Fibroblast of lung (primary cell): Measurements from ENCODE around the gene SLC25A12. TPM values are rescaled to one million over a fixed set of nuclear protein-coding genes. Genes with fewer than 3 reads are reported as not detected.

ENCODE experiments used
- DNase-seq, 2 donors: peaks; one replicate each; pipeline versions ENCODE4 v3.0.0 to v3.0.0-alpha.2; 2010; ENCODE audit warnings: low read depth in 2 of 2
- H2AFZ ChIP-seq: 2 replicates; pipeline ENCODE4 v1.5.1; 2012; ENCODE audit warnings: low read length, control low read depth, inconsistent platforms
- H3K27ac ChIP-seq: 2 replicates; pipeline ENCODE4 v1.5.1; 2011; ENCODE audit warnings: low read length, control low read depth; ENCODE audit not compliant: insufficient read depth
- H3K27me3 ChIP-seq: 2 replicates; pipeline ENCODE4 v1.5.1; 2011; ENCODE audit warnings: mild to moderate bottlenecking, low read length; ENCODE audit not compliant: control insufficient read depth, insufficient read depth
- H3K36me3 ChIP-seq: 2 replicates; pipeline ENCODE4 v1.5.1; 2011; ENCODE audit warnings: low read length; ENCODE audit not compliant: control insufficient read depth, insufficient read depth
- H3K4me1 ChIP-seq: 2 replicates; pipeline ENCODE4 v1.5.1; 2011; ENCODE audit warnings: low read length; ENCODE audit not compliant: control insufficient read depth, insufficient read depth; ENCODE audit errors: extremely low read depth
- H3K4me2 ChIP-seq: 2 replicates; pipeline ENCODE4 v1.5.1; 2011; ENCODE audit warnings: low read length, control low read depth; ENCODE audit not compliant: insufficient read depth; ENCODE audit errors: extremely low read depth
- H3K4me3 ChIP-seq, 4 experiments: fragments of 200-600 bp in 1 of 4; sonication (generic) in 1 of 4; replicated peaks in 1 of 4; 2 replicates each; pipeline ENCODE4 v1.5.1; 2011 to 2016; ENCODE audit warnings: low read length in 4 of 4, low read depth in 3 of 4, mild to moderate bottlenecking in 3 of 4, control low read depth in 2 of 4, inconsistent platforms in 1 of 4, mixed read lengths in 1 of 4; ENCODE audit not compliant: insufficient read depth in 1 of 4; ENCODE audit errors: control extremely low read depth in 1 of 4
- H3K79me2 ChIP-seq: 2 replicates; pipeline ENCODE4 v1.5.1; 2012; ENCODE audit warnings: mild to moderate bottlenecking, low read length, inconsistent platforms; ENCODE audit not compliant: control insufficient read depth, insufficient read depth
- H3K9ac ChIP-seq: 2 replicates; pipeline ENCODE4 v1.5.1; 2011; ENCODE audit warnings: mild to moderate bottlenecking, low read length, control low read depth; ENCODE audit not compliant: insufficient read depth
- H3K9me3 ChIP-seq: 2 replicates; pipeline ENCODE4 v1.5.1; 2012; ENCODE audit warnings: low read depth, low read length; ENCODE audit not compliant: control insufficient read depth, insufficient read depth
- H4K20me1 ChIP-seq: 2 replicates; pipeline ENCODE4 v1.5.1; 2011; ENCODE audit warnings: low read length; ENCODE audit not compliant: control insufficient read depth, insufficient read depth; ENCODE audit errors: extremely low read depth
- CTCF ChIP-seq, 2 donors: IDR thresholded peaks in 1 of 2; conservative IDR thresholded peaks in 1 of 2; 1 replicate in 1 of 2; 2 replicates in 1 of 2; pipeline ENCODE4 v1.5.1; 2011 to 2012; ENCODE audit warnings: low read length in 2 of 2, control low read depth in 1 of 2, inconsistent platforms in 1 of 2, low read depth in 1 of 2, mild to moderate bottlenecking in 1 of 2
- EZH2 ChIP-seq: IDR thresholded peaks from 2 replicates; pipeline ENCODE4 v1.5.1; 2012; ENCODE audit warnings: low read length, control low read depth, mild to moderate bottlenecking; ENCODE audit errors: missing control alignments
- polyA plus RNA-seq, 2 donors: library from polyadenylated mRNA; depleted of rRNA in 1 of 2; stranded (reverse) in 1 of 2; unstranded in 1 of 2; fragments of >200 nt; gene quantifications; 2 replicates each; pipeline ENCODE4 v1.2.1, GENCODE V29; 2011 to 2012; ENCODE audit warnings: missing spikeins in 1 of 2
- total RNA-seq: library from RNA; depleted of rRNA; stranded (reverse); fragments of >200 nt; gene quantifications from 2 replicates; pipeline ENCODE4 v1.2.1, GENCODE V29; 2014

Gene SLC25A12
- total and polyA plus RNA-seq, 2 donors (not counting 1 experiment from before 2014, with no cell fraction given) = 21.5 to 25.9 TPM

- H2AFZ ChIP-seq = no peak overlapping the region
- H3K27ac ChIP-seq = no peak overlapping the region
- no peak overlapping the region for H3K9ac ChIP-seq
- no peaks in the 10 kb centered on the region for H3K36me3 ChIP-seq
- DNase-seq = no peak
- H3K79me2 ChIP-seq = no peaks in the 10 kb centered on the region
- H3K4me2 ChIP-seq = no peak overlapping the region
- TF ChIP-seq EZH2 (no peak), CTCF (conservative IDR thresholded peaks at IDR 0.05 in 1 of 2, IDR thresholded peaks at IDR 0.05 in 1 of 2; ENCODE audit: low read depth in 1 of 2, low read length in 2 of 2) (no peak)
- H3K9me3 ChIP-seq = no peaks in the 10 kb centered on the region
- H3K4me3 ChIP-seq = no peak overlapping the region
- no peaks in the 10 kb centered on the region for H3K27me3 ChIP-seq
- H3K4me1 ChIP-seq = peaks cover 2% of the 10 kb centered on the region
- H4K20me1 ChIP-seq = no peaks in the 10 kb centered on the region
Observed at GRCh38 chr2:171814174-171814573, 79.9 kb downstream of the SLC25A12 start.

GRCh38 chr2:171813729-171814128 lies 80.3 kb downstream of the SLC25A12 start:
- Histone ChIP-seq H3K36me3 (no peaks in the 10 kb centered on the region), H3K79me2 (no peaks in the 10 kb centered on the region), H3K9me3 (no peaks in the 10 kb centered on the region), H3K4me3 (no peak overlapping the region), H4K20me1 (no peaks in the 10 kb centered on the region), H3K4me1 (peaks cover 2% of the 10 kb centered on the region), H3K4me2 (no peak overlapping the region), H3K9ac (no peak overlapping the region), H3K27me3 (no peaks in the 10 kb centered on the region), H3K27ac (no peak overlapping the region), H2AFZ (no peak overlapping the region)
- TF ChIP-seq EZH2 (no peak), CTCF (conservative IDR thresholded peaks at IDR 0.05 in 1 of 2, IDR thresholded peaks at IDR 0.05 in 1 of 2; ENCODE audit: low read depth in 1 of 2, low read length in 2 of 2) (no peak)
- DNase-seq = no peak

GRCh38 chr2:171813126-171813525 lies 80.9 kb downstream of the SLC25A12 start:
- Histone ChIP-seq H3K9me3 (no peaks in the 10 kb centered on the region), H3K4me2 (no peak overlapping the region), H4K20me1 (no peaks in the 10 kb centered on the region), H3K79me2 (no peaks in the 10 kb centered on the region), H3K36me3 (no peaks in the 10 kb centered on the region), H3K9ac (no peak overlapping the region), H3K4me1 (peaks cover 2% of the 10 kb centered on the region), H2AFZ (no peak overlapping the region), H3K27me3 (no peaks in the 10 kb centered on the region), H3K4me3 (no peak overlapping the region), H3K27ac (no peak overlapping the region)
- TF ChIP-seq CTCF (conservative IDR thresholded peaks at IDR 0.05 in 1 of 2, IDR thresholded peaks at IDR 0.05 in 1 of 2; ENCODE audit: low read depth in 1 of 2, low read length in 2 of 2) (no peak), EZH2 (no peak)
- DNase-seq = no peak
